DOHH2 (cell line): ENCODE results near the gene WASHC2A.
"Not testable (repeated sequence)": the region's sequence is repeated elsewhere in the genome, so short reads cannot be mapped to it uniquely, and the experiment has no call there.

Source experiments
- CTCF ChIP-seq: fragments of 200-600 bp; sonication (generic); IDR thresholded peaks from one replicate; pipeline ENCODE4 v1.5.1; 2014; ENCODE audit warnings: antibody characterized with exemption, mild to moderate bottlenecking, low read depth, low read length; ENCODE audit not compliant: poor library complexity, severe bottlenecking
- EZH2phosphoT487 ChIP-seq: fragments of 200-600 bp; sonication (generic); IDR thresholded peaks from 2 replicates; pipeline ENCODE4 v1.6.1; 2017; ENCODE audit warnings: borderline replicate concordance, mild to moderate bottlenecking, antibody characterized with exemption, low read length, moderate library complexity, mixed read lengths

GRCh38 chr10:50020451-50021024 is 47.2 kb upstream of the WASHC2A start:
- TF ChIP-seq CTCF, EZH2phosphoT487: not testable (repeated sequence)
